Endothelial cell of umbilical vein (primary cell): ENCODE results near the gene UBXN2A.

Experiments used
- EZH2 ChIP-seq: IDR thresholded peaks from 2 replicates; pipeline ENCODE4 v1.6.1; 2012; ENCODE audit warnings: borderline replicate concordance, low read depth, mild to moderate bottlenecking, moderate library complexity, low read length, inconsistent platforms; ENCODE audit not compliant: severe bottlenecking
- FOS ChIP-seq: IDR thresholded peaks from 2 replicates; pipeline ENCODE4 v1.6.1; 2011; ENCODE audit warnings: mild to moderate bottlenecking, low read length, moderate library complexity, borderline replicate concordance; ENCODE audit not compliant: insufficient read depth
- GATA2 ChIP-seq: IDR thresholded peaks from 2 replicates; pipeline ENCODE4 v1.7.0; 2011; ENCODE audit warnings: low read depth, mild to moderate bottlenecking, moderate library complexity, mixed read lengths, low read length; ENCODE audit not compliant: insufficient read length, insufficient read depth
- JUN ChIP-seq: IDR thresholded peaks from 2 replicates; pipeline ENCODE4 v1.6.1; 2011; ENCODE audit warnings: borderline replicate concordance, low read depth; ENCODE audit not compliant: insufficient read length, insufficient read depth
- POLR2A ChIP-seq: IDR thresholded peaks from 2 replicates; pipeline ENCODE4 v1.6.1; 2012; ENCODE audit warnings: low read depth, mild to moderate bottlenecking, control low read depth, low read length
- POLR2AphosphoS5 ChIP-seq: IDR thresholded peaks from 2 replicates; pipeline ENCODE4 v1.6.1; 2012; ENCODE audit warnings: low read depth, mild to moderate bottlenecking, control low read depth, low read length, moderate library complexity; ENCODE audit not compliant: insufficient read depth
- TF ChIP-seq, protein P1 (sequence below): IDR thresholded peaks from 2 replicates; pipeline ENCODE4 v1.6.1; 2011; ENCODE audit not compliant: insufficient read depth, insufficient read length
- TF ChIP-seq, protein P2 (sequence below), 2 donors: IDR thresholded peaks; 1 replicate in 1 of 2; 2 replicates in 1 of 2; pipeline ENCODE4 v1.5.1; 2011; ENCODE audit warnings: low read length in 2 of 2, mild to moderate bottlenecking in 2 of 2, moderate library complexity in 2 of 2, control low read depth in 1 of 2, inconsistent platforms in 1 of 2, low read depth in 1 of 2; ENCODE audit not compliant: insufficient read depth in 1 of 2; ENCODE audit errors: extremely low read depth in 1 of 2

DNA sequence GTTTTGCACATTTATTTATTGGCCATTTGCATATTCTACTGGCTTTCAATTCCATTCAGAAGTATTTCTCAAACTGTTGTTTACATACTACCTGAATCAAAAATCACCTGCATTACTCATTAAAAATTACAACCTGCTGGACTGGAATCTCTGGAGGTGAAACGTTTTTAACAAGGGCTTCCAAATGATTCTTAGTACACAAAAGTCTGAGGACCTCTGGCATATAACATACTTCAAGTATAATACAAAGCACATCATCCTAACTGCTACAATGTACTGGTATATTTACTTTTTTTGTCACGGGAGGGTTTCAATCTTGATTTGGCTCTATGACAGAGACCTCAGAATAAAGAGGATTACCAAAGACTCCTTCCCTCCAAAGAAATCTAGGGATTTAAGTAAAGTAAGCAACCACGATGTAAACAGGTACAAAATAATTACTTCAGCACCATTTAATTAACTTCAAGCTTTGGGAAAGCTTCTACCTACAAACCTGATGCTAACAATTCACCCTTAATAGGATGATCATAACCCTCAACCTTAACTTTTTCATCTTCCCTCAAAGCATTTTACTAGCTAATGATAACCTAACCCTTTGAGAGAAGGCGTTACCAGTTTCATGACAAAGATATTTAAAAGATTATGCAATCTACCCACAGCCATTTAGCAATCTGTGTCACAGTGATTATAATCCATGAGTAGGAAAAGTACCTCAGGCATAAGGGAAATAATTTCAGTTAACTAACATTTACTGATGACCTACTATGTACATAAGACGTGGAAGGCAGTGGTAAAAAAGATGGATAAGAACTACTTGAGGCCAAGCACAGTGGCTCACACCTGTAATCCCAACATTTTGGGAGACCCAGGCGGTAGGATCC lies 38.1 kb upstream of the UBXN2A start:
- no peak for TF ChIP-seq POLR2AphosphoS5
- TF ChIP-seq, protein P1, sequence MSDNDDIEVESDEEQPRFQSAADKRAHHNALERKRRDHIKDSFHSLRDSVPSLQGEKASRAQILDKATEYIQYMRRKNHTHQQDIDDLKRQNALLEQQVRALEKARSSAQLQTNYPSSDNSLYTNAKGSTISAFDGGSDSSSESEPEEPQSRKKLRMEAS = no peak
- TF ChIP-seq, protein P2, sequence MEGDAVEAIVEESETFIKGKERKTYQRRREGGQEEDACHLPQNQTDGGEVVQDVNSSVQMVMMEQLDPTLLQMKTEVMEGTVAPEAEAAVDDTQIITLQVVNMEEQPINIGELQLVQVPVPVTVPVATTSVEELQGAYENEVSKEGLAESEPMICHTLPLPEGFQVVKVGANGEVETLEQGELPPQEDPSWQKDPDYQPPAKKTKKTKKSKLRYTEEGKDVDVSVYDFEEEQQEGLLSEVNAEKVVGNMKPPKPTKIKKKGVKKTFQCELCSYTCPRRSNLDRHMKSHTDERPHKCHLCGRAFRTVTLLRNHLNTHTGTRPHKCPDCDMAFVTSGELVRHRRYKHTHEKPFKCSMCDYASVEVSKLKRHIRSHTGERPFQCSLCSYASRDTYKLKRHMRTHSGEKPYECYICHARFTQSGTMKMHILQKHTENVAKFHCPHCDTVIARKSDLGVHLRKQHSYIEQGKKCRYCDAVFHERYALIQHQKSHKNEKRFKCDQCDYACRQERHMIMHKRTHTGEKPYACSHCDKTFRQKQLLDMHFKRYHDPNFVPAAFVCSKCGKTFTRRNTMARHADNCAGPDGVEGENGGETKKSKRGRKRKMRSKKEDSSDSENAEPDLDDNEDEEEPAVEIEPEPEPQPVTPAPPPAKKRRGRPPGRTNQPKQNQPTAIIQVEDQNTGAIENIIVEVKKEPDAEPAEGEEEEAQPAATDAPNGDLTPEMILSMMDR (IDR thresholded peaks at IDR 0.05; ENCODE audit: extremely low read depth in 1 of 2, insufficient read depth in 1 of 2, low read depth in 1 of 2, low read length in 2 of 2) = no peak
- no peak for TF ChIP-seq POLR2A
- no peak for TF ChIP-seq FOS
- TF ChIP-seq GATA2 = no peak
- no peak for TF ChIP-seq EZH2
- TF ChIP-seq JUN = no peak
